Right kidney (tissue), 1 donor: Measurements from ENCODE around the gene MRPL12.

Source experiments
- DNase-seq: peaks from one replicate; pipeline ENCODE4 v3.0.0-alpha.2; 2016

Gene MRPL12

GRCh38 chr17:81681672-81682071 is 21.5 kb upstream of the MRPL12 start:
- no peak for DNase-seq

GRCh38 chr17:81682565-81683207 is 20.5 kb upstream of the MRPL12 start:
- DNase-seq = no peak

- no peak for DNase-seq
Measured at GRCh38 chr17:81683208-81683583, 20.0 kb upstream of the MRPL12 start.

- peak; percentile 94 for DNase-seq
Measured at GRCh38 chr17:81683584-81684441, 19.4 kb upstream of the MRPL12 start, which contains the start of the genes ARL16 and HGS. ARL16 (minus strand) TSS chr17:81683797; CDS start chr17:81683753, 44 bp downstream. HGS (plus strand) TSS chr17:81684011; CDS start chr17:81684067, 56 bp downstream.

GRCh38 chr17:81684442-81684911 is 18.7 kb upstream of the MRPL12 start:
- no peak for DNase-seq

- no peak for DNase-seq
Measured at GRCh38 chr17:81685108-81685507, 18.1 kb upstream of the MRPL12 start.

- DNase-seq = no peak
Measured at GRCh38 chr17:81686614-81687013, 16.6 kb upstream of the MRPL12 start.

GRCh38 chr17:81687770-81688541 is 15.2 kb upstream of the MRPL12 start:
- no peak for DNase-seq

GRCh38 chr17:81688616-81689015 is 14.6 kb upstream of the MRPL12 start:
- no peak for DNase-seq

GRCh38 chr17:81690066-81690465 is 13.1 kb upstream of the MRPL12 start:
- DNase-seq = no peak

GRCh38 chr17:81690549-81690948 is 12.6 kb upstream of the MRPL12 start:
- DNase-seq = no peak

GRCh38 chr17:81691196-81691595 is 12.0 kb upstream of the MRPL12 start:
- no peak for DNase-seq

GRCh38 chr17:81691608-81692007 is 11.6 kb upstream of the MRPL12 start:
- DNase-seq = no peak

GRCh38 chr17:81693509-81694210 is 9.5 kb upstream of the MRPL12 start:
- DNase-seq = no peak

- no peak for DNase-seq
Measured at GRCh38 chr17:81694810-81695209, 8.4 kb upstream of the MRPL12 start.

- no peak for DNase-seq
Measured at GRCh38 chr17:81695211-81695610, 8.0 kb upstream of the MRPL12 start.

GRCh38 chr17:81695801-81696200 is 7.4 kb upstream of the MRPL12 start:
- DNase-seq = no peak

- DNase-seq = no peak
Measured at GRCh38 chr17:81696218-81696941, 6.8 kb upstream of the MRPL12 start.

- DNase-seq = no peak
Measured at GRCh38 chr17:81697261-81698044, 5.7 kb upstream of the MRPL12 start.
